Activated CD8-positive, alpha-beta memory T cell treated with anti-CD3 and anti-CD28 coated beads, Interleukin-2, amount 50 U/mL, for 4 hours (primary cell): ENCODE data around the gene HIGD1B.

Experiments
- DNase-seq: peaks from one replicate; pipeline ENCODE4 v3.0.0-alpha.2; 2020

Gene HIGD1B

GRCh38 chr17:44880062-44880461 lies 32.4 kb downstream of the HIGD1B start:
- no peak for DNase-seq

DNA sequence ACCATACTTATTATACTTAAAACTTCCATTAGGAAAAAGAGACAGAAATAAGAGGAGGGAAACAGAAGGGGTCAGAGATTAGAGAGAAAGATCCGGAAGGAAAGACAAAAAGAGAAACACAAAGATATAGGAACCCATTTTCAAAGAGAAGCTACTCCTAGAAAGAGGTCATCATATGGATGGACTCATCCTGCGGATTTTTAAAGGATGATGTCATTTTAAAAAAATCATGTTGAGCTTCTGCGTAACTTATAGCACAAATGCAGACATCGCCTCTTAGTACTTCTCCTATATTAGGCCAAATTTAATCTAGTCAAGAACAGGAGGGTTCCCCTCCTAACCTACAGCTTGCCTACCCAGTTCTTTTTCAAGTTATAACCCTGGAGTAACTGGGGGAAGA lies 33.5 kb downstream of the HIGD1B start:
- no peak for DNase-seq

GRCh38 chr17:44884941-44885340 lies 37.3 kb downstream of the HIGD1B start:
- no peak for DNase-seq

DNA sequence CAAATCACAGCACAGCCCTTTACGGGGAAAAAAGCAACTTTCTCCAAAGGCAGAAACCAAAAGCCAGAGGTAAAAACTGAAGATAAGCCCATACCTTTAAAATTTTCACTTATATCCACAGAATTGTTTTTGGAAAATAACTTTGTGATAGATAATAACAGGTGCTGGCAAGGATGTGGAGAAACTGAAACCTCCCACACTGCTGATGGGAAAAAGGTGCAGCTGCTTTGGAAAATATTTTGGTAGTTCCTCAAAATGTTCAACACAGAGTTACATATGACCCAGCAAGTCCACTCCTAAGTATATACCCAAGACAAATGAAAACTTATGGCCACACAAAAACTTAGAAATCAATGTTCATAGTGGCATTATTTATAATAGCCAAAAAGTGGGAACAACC lies 39.3 kb downstream of the HIGD1B start:
- no peak for DNase-seq

GRCh38 chr17:44887971-44888954 lies 40.6 kb downstream of the HIGD1B start:
- DNase-seq = no peak

DNA sequence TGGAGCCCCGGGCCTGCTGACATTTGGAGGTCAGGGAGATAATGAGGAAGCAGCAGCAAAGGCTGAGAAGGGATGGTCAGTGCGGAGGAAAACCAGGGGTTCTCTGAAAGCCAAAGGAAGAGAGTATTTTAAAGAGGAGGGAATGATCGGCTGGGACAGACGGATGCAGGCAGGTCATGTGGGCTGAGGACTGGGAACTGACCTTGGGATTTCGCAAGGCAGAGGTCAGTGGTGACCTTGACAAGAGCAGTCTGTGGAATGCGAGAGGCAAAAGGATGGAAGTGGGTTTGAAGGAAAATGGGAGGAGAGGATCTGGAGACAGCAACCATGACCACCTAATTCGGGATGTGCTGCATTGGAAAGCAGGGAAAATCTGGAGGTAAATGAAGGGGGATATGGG lies 41.3 kb downstream of the HIGD1B start:
- DNase-seq = no peak

DNA sequence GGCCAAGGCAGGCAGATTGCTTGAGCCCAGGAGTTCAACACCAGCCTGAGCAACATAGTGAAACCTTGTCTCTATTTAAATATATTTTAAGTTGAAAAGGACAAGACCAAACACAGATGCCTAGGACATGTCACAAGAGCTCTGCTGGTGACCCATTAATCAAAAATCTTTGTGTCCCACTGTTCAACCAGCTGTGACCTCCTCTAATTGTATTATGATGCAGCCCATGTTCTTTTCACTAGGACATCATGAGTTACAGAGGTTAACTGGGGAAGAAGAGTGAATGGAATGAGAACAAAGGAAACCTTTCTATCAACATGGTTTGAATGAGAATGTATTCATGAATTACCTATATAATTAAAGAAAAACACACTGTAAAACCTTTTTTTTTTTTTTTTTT lies 44.6 kb downstream of the HIGD1B start:
- DNase-seq = no peak

DNA sequence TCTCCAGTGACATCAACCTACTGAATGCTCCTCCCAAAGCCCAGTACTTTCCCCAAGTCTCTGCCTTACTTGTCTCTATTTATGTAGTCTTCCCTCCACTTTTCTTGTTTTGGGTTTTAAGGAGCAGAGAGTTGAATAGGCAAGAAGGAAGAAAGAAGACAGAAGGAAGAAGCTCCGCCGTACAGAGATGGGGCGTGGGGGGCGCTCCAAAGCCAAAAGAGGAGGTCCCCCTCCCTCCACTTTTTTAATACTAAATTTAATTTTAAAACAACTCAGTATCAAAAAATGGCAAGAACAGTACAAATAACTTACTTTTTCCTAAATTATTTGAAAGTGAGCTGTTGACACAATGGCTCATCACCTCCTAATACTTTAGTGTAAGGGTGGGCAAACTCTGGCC lies 47.0 kb downstream of the HIGD1B start:
- DNase-seq = no peak

GRCh38 chr17:44898768-44899073 lies 51.0 kb downstream of the HIGD1B start:
- DNase-seq = no peak

GRCh38 chr17:44899074-44899782 lies 51.5 kb downstream of the HIGD1B start, which contains the start of gene EFTUD2:
TSS of gene EFTUD2 (minus strand) at chr17:44899445. CDS start at chr17:44894521, 4,924 bp downstream.
- DNase-seq = peak; percentile 92
